T-helper 9 cell (primary cell): ENCODE results near the gene CNNM3.

Experiments
- DNase-seq: peaks from one replicate; pipeline ENCODE4 v3.0.0-alpha.2; 2020

CNNM3 gene

DNA sequence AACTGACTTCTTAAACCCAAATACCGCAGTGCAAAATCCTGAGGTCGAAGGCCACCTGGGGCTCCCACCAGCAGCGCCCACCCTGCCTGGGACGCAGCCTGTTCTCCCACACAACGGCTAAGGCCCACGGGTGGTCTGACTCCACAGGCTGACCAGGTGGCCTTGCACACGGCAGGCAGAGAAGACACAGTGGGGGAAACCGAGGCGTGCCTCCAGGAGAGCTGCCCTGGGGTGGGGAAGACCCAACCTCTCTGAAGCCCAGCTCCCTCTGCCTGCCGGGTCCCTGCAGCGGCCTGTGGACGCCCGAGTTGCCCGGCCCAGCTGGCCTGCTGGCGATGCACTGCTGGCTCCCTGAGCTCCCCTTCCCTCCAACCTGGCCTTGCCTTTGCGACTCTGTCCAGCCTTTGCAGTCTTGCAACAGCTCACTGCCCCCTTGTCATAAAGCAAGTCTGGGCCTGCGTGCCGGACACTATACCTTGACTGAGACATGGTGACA lies 63.5 kb downstream of the CNNM3 start:
- DNase-seq = no peak

DNA sequence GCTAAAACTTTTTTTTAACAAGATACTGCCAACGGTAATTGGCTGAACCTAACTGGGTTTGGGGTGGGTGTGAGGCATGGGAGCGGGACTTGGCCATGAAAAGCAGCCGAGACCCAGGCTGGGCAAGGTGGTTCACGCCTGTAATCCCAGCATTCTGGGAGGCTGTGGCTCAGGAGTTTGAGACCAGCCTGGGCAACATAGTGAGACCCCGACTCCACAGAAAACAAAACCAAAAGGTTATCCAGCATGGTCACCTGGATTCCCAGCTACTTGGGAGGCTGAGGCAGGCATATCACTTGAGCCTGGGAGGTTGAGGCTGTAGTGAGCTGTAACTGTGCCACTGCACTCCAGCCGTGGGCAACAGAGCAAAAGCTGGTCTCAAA lies 64.8 kb downstream of the CNNM3 start:
- DNase-seq = no peak

GRCh38 chr2:96881349-96882195 lies 65.5 kb downstream of the CNNM3 start:
- no peak for DNase-seq

DNA sequence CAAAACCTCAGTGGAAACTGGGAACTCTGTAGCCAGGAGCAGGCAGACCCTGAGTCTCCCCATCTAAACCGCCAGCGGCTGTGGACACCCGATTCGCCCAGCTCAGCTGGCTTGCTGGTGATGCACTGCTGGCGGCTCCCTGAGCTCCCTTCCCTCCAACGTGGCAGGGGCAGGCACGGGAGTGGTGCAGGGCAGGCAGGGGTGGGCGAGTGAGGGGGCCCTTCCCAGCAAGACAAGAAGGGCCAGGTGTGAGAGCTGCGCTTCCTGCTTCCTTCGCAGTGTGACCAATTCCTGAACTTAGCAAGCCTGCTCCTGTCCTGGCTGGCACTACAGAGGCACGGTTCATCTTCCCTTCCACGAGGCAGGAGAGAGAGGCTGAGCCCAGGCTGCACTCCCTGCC lies 66.2 kb downstream of the CNNM3 start:
- DNase-seq = no peak

GRCh38 chr2:96882906-96883305 lies 66.8 kb downstream of the CNNM3 start:
- DNase-seq = no peak

GRCh38 chr2:96883306-96883705 lies 67.2 kb downstream of the CNNM3 start:
- no peak for DNase-seq
